Choroid plexus epithelial cell (primary cell): Measurements from ENCODE around the gene MRPL44.
"Not testable (repeated sequence)": the region's sequence is repeated elsewhere in the genome, so short reads cannot be mapped to it uniquely, and the experiment has no call there.

Experiments used
- DNase-seq: peaks from one replicate; pipeline ENCODE4 v3.0.0-alpha.2; 2010; ENCODE audit warnings: low read depth
- H3K4me3 ChIP-seq: 2 replicates; pipeline ENCODE4 v1.5.1; 2011; ENCODE audit warnings: low read depth, mild to moderate bottlenecking, control low read depth, low read length, moderate library complexity
- TF ChIP-seq, protein P1 (sequence below): conservative IDR thresholded peaks from 2 replicates; pipeline ENCODE4 v1.5.1; 2011; ENCODE audit warnings: low read depth, mild to moderate bottlenecking, control low read depth, inconsistent platforms, low read length, moderate library complexity

MRPL44 gene

GRCh38 chr2:223995569-223995968, 38.3 kb downstream of the MRPL44 start:
- TF ChIP-seq, protein P1, sequence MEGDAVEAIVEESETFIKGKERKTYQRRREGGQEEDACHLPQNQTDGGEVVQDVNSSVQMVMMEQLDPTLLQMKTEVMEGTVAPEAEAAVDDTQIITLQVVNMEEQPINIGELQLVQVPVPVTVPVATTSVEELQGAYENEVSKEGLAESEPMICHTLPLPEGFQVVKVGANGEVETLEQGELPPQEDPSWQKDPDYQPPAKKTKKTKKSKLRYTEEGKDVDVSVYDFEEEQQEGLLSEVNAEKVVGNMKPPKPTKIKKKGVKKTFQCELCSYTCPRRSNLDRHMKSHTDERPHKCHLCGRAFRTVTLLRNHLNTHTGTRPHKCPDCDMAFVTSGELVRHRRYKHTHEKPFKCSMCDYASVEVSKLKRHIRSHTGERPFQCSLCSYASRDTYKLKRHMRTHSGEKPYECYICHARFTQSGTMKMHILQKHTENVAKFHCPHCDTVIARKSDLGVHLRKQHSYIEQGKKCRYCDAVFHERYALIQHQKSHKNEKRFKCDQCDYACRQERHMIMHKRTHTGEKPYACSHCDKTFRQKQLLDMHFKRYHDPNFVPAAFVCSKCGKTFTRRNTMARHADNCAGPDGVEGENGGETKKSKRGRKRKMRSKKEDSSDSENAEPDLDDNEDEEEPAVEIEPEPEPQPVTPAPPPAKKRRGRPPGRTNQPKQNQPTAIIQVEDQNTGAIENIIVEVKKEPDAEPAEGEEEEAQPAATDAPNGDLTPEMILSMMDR = no peak
- peak; percentile 57 for DNase-seq
- H3K4me3 ChIP-seq = no peak overlapping the region

DNA sequence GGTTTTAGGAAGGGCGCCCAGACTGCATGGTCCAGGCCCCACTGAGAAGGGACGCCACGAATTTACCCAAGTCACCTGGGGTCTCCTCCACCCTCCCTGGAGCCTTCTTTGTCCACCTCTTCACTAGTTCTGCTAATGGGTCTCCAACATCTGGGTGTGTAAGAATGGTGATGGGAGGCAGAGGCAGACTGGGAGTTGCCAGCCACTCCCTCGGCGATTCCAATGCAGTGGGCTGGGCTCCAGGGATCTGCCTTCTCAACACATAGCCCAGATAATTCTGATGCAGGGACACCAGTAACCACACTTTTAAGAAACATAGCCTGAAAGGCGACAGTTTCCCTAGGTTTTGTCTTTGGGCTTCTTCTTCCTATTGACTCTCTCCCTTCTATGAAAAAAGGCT, 39.1 kb downstream of the MRPL44 start:
- no peak overlapping the region for H3K4me3 ChIP-seq
- no peak for DNase-seq

DNA sequence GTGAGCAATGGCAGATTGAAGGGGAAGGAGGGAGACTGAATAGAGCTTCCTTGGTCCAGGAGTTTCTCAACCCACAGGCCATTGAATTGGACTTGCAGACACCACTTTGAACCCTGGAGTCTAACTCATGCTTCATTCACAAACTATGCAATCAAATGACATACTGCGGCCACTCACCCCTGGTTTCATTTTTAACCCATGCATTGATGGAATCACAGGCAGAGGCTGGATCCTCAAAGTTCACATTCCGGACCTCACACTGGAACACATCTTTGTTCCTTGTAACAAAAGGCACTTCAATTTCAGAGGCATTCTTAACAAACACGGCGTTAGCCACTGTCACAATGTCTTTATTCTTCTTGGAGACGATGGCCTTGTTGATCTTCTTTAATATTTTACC, 40.7 kb downstream of the MRPL44 start:
- TF ChIP-seq, protein P1 = no peak
- DNase-seq = peak; percentile 15
- H3K4me3 ChIP-seq = no peak overlapping the region

More for the DNA sequence above, 39.1 kb downstream of the MRPL44 start:
- TF ChIP-seq, protein P1 = no peak

GRCh38 chr2:223998948-223999347, 41.7 kb downstream of the MRPL44 start:
- TF ChIP-seq, protein P1 = no peak
- DNase-seq = no peak
- H3K4me3 ChIP-seq = no peak overlapping the region

DNA sequence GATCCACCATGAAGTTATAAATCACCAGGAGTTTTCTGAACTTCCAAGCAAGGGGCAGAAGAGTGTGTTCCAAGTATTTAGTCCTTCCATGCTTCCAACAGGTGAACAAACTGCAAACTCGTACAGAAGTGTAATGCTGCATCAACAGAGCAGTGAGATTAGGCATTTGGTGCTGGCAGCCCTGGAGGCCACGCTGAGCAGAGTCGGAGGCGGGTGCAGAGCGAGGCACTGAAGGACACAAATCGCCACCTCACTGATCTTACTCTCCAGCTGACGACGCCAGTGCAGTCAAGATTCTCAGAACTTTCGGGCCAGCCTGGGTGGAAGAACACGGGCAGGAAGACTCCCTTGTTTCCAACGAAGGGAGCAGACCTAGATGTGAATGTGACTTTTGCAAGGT, 42.6 kb downstream of the MRPL44 start:
- TF ChIP-seq, protein P1 = no peak
- H3K4me3 ChIP-seq = no peak overlapping the region
- DNase-seq = no peak

DNA sequence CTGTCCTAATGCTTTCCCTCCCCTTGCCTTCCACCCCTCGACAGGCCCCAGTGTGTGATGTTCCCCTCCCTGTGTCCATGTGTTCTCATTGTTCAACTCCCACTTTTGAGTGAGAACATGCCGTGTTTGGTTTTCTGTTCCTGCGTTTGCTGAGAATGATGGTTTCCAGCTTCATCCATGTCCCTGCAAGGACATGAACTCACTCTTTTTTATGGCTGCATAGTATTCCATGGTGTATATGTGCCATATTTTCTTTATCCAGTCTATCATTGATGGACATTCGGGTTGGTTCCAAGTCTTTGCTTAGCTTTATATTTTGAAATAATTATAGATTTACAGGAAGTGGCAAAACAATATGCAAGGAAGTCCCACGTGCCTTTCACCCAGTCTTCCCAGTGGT, 43.4 kb downstream of the MRPL44 start:
- not testable (repeated sequence) for H3K4me3 ChIP-seq, DNase-seq

GRCh38 chr2:224004105-224004695, 46.9 kb downstream of the MRPL44 start:
- TF ChIP-seq, protein P1 = no peak
- no peak overlapping the region for H3K4me3 ChIP-seq
- DNase-seq = no peak
